SKM-1 treated with dmso at 0.1 percent for 144 hours (cell line): ENCODE data around the gene WDR75.

Experiments used
- DNase-seq: peaks from one replicate; lab custom pipeline; 2025; ENCODE audit not compliant: unreplicated experiment; lab: John Stamatoyannopoulos, UW

WDR75 gene

GRCh38 chr2:189498205-189498604, 56.9 kb downstream of the WDR75 start:
- no peak for DNase-seq

DNA sequence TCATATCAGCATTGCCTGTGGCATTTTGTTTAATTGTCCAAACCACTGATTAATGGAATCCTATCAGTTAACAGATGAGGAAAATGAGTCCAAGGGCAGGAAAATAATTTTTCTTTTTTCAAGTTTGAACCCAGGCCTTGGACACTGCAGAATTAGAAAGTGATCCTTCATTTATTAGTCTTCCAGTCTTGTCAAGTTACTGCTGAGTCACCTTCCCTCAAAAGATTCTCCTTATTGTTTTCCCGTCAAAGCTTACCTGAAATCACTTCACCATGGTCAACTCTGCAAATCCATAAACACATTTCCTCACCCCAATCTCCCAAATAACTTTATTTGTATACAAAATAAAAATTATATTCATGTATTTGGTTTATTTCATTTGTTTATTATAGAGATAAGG, 57.9 kb downstream of the WDR75 start:
- no peak for DNase-seq

DNA sequence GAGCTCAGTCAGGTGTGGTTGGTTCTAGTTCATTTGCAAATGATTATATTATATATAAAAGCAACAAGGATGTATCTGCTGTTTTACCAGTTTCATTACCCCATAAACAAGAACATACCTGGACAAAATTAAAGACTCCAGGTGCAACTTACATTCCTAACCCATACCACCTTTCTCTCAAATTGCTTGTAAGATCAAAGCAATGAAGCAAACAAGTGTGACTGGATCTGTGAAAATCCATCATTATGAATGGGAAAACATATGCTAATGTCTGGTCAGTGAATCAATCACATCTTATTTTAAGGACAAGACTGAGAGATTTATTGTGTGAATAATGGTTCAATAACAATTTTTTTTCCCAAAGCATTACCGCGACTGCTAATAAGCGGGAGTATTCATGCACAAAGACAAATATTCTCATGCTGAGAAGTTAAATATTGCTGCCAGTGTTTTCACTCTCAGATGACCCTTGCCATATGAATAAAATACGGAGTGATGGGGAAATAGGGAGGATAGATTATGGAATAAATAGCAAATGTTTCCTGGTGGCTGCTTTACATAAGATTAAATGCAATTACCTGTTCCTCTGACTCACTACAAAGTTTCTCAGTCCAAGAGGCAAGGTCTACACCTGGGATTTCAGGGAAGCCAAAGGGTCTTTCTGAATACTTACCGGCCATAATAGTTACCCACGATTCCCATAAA, 59.3 kb downstream of the WDR75 start:
- DNase-seq, result no peak

DNA sequence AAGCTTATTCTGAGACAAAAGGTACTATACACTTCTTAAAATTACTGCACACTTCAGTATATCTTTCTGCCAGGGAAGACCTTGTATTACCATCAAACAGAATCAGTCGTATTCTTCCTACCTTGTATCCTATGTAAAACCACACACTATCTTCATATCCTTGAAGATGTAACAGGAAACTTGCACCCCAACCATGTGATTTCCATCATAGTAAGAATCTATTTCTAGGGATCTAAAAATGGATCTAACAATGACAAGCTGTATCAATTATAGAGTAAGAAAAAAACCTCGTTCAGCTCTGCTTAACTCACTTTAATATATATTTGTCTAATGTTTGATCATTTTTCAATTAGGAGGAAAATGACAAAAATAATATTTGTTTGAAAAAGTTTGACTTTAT, 60.2 kb downstream of the WDR75 start:
- DNase-seq, result no peak

- DNase-seq, result no peak
Observed at GRCh38 chr2:189502714-189503113, 61.4 kb downstream of the WDR75 start.

GRCh38 chr2:189504238-189504637, 63.0 kb downstream of the WDR75 start:
- DNase-seq, result no peak

- no peak for DNase-seq
Observed at GRCh38 chr2:189505492-189505891, 64.2 kb downstream of the WDR75 start.

DNA sequence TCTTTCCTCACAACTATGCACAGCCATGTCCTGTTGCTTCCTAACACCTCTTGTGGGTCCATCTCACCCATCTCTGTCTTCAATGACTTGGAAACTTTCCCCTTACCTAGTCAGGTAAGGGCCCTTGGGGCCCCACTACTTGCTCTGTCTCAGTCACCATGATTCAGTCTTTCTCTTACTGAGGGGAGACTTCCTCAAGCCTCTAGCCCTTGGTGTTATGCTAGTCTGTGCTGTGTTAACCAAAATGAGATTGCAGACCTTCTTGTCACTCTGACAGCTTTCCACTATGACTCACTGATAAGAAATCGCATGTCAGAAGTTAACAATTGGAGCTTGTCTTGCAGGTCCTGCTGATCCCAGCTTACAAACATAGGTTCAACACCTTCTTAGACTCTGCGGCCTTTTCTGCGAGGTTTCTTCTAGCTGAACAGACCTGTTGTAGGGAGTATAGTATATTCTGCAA, 65.3 kb downstream of the WDR75 start:
- no peak for DNase-seq

DNA sequence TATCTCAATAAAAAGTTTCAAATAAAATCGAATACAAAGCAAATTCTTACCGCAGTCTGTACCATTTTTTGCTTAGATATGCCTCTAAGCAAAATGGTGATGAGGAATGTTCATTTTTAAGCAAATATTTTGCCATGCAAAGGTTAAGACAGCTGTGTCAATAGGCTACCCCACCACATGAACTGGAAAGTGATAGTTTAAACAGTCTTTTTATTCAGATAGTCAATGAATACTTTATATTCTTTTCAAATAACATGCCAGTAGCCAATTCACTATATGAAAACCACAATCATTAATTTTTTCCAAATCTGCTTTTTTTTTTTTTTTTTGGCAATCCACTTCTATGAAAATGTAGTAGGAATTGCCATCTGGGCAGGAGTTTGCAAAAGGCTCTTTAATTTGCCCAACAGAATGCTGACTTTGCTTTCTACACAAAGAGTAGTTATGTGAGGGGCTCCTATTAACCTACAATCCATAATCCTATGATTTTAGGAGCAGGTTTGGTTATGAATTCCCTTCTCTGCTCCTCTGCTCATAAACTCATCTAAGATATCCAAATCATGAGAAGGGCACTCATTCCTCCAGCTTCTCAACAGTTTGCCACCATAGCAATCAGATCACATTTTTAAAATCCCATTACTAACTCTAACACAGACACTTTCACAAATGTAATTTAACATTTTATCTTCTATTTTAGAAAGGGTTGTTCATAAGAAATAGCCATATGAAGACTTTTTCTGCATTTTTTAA, 70.1 kb downstream of the WDR75 start:
- no peak for DNase-seq

GRCh38 chr2:189511960-189512319, 70.7 kb downstream of the WDR75 start:
- DNase-seq, result no peak

DNA sequence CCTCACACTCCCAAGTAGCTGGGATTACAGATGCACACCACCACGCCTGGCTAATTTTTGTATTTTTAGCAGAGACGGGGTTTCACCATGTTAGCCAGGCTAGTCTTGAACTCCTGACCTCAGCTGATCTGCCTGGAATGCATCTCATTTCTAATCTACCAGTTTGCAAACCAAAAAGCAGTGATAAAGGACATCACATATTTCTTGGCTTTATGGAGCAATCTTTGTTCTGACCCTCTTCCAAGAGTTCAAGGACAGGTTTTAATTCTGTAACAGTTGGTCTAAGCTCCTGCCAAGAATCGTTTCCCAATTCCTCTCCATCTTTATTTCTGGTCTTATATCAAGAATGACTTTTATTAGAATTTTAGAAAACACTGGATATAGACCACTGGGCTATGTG, 71.6 kb downstream of the WDR75 start:
- no peak for DNase-seq

- peak; percentile 43 for DNase-seq
Observed at GRCh38 chr2:189514104-189514503, 72.8 kb downstream of the WDR75 start.

- DNase-seq, result no peak
Observed at GRCh38 chr2:189515264-189515663, 74.0 kb downstream of the WDR75 start.

DNA sequence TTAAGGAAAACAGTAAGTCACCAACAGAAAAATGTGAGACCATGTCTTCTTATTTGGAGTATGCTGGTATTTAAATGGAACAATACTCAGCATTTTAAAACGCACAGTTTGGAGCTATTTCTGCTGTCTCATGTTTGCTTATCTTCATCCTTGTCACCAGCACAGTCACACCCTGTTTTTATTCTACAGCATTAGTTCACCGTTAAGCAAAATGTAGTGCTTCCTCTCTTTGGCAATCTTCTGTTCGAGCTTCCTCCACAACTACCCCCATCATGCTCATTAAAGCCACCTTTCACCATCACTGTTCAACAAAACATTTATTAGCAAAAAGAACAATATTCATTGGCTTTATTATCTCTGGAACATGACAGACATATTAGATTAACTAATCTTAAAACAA, 75.3 kb downstream of the WDR75 start:
- peak; percentile 72 for DNase-seq

GRCh38 chr2:189517847-189518535, 76.7 kb downstream of the WDR75 start:
- DNase-seq, result no peak

DNA sequence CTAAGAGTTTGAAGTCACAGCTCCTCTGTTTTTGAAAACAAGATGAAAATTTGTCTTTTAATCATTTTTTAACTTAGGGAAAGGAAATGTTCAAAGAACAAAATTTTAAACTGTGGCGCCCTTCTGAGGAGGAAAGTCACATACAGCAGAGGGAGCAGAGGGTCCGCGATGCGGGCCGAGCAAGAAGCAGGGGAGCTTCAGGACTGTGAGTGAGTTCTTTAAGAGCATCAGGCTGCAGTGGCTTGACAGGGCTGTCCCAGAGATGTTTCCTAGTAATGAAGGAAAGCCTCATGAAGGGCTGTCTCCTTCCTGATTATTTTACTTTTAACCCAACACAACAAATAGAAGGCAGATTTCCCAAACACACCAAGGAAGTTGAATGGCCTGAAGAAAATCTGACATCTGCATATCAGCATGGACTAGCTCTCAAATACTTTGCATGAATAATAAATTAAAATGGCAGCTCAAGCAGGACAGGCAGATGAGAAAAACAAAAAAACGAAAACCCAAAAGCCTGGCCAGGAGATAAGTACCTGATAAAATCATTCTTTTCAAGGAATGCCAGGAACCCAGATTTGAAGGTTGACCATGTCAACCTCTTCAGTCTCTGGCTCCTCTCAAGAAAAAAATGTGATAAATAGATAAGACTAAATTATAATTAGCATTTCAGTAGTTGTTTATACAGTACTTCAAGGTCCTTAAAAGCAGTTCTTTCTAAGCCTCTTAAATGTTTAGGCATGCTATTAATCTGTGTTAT, 78.5 kb downstream of the WDR75 start:
- no peak for DNase-seq

DNA sequence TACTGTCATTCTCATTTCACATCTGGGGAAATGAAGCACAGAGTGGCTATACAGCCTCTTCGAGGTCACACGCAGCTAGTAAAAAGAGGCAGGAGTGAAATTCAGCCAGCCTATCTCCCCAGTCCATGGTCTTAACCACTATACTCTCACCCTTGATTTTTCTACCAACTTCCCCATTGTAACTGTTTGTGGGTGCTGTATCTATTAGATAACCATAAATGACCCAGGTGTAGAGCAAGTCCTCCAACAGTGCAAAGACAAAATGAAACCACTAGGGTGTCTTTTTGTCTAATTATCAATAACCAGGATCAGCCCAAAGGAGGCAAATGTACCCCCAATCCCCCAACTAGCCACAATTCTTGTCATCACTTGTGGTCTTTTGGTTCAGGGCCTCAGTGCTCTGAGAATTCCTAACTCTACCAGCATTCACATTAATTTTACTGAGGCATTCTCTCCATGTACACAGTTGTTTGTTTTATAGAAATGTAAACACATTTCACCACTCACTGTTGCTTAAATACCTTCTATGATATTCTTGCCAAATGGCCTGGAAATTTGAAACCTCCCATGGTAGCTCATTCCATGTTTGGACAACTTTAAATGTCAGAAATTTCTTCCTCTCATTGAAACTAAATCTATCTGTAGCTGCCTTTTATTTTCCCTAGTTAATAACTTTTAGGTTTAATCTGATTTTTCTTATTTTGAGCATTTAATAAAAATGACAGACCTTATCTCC, 80.6 kb downstream of the WDR75 start:
- no peak for DNase-seq

DNA sequence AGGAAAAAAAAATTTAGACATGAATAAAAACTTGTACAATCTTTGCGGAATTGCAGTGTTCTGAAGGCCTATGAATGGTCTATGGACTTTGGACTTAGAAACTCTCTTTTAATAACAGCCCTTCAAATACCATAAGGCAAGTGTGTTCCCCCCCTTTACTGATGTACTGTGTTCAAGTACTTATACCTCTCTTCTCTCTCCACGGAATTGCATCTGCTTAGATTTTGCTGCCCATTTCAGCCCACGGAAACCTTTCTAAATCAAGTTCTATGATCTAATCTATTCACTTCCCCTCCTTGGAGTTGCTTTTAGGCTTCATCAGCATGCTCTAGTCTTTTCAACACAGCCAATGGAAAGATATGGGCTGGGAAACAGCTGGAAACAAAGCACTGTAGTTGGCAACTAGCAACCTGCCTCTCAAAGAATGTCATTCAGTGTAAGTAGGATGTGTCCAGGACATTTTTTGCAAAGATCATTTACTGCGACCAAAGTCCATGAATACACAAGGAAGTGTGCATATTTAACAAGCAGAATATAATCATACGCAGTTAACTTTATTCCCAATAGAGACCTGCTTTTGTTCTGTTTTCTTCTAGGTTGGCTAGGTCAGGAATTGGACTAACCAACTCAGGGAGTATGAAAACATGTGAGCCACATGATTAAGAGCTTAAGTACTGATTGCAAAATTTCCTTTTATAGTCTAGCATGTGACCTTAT, 81.3 kb downstream of the WDR75 start:
- no peak for DNase-seq

DNA sequence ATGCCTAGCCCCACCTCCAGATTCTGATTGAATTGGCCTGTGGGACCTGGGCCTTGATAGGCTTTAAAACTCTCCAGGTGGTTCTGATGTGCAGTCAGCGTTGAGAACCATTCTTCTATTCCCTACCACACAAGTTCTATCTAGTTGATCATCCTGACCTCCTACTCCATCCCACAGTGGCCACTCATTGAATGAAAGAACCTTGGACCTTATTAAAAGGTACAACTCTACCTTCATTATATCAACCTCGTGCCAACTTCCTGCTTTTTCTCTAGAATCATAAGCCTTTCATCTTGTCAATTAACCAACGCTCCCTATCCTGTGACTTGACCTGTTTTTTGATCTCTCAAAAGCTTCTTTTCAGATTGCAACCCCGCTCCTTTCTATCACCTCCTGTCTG, 83.5 kb downstream of the WDR75 start:
- DNase-seq, result no peak
